HG03196 (cell line): ENCODE results near the gene ORM1.
"Not testable (repeated sequence)": the region's sequence is repeated elsewhere in the genome, so short reads cannot be mapped to it uniquely, and the experiment has no call there.

Source experiments
- ATAC-seq: cut with Tn5 transposase; IDR thresholded peaks from one replicate; pipeline ENCODE4 v1.9.1; 2021; ENCODE audit not compliant: unreplicated experiment

The ORM1 gene

GRCh38 chr9:114322831-114323531 is at the start of gene ORM1:
Gene ORM1, plus strand, starts transcription at chr9:114323098. Its CDS starts 36 bp downstream, at chr9:114323134.
- not testable (repeated sequence) for ATAC-seq

DNA sequence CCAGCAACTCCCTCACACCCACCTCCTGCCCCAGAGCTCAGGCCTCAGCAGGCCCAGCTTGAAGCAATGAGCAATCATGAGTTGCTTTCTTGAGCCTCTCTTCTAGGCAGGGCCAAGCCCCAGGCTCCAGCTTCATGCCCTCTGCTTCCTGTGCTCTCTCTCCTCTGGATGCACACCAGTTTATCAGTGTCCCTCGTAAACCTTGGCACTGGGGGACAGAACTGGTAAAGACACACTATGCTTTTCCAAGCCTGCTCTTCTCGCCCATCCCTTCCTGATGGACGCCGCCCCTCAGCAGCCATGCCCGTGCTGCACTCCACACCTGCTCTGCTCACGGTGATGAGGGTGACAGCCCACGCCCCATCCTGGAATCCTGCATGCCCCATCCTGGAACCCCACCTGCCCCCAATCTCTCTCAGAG is 49.4 kb upstream of the ORM1 start:
- no peak for ATAC-seq

- no peak for ATAC-seq
These were observed 48.7 kb upstream of the ORM1 start for GRCh38 chr9:114274217-114274616.

- no peak for ATAC-seq
These were observed 47.5 kb upstream of the ORM1 start for GRCh38 chr9:114275246-114276004.

GRCh38 chr9:114276908-114277821 is 45.7 kb upstream of the ORM1 start:
- ATAC-seq: no peak

DNA sequence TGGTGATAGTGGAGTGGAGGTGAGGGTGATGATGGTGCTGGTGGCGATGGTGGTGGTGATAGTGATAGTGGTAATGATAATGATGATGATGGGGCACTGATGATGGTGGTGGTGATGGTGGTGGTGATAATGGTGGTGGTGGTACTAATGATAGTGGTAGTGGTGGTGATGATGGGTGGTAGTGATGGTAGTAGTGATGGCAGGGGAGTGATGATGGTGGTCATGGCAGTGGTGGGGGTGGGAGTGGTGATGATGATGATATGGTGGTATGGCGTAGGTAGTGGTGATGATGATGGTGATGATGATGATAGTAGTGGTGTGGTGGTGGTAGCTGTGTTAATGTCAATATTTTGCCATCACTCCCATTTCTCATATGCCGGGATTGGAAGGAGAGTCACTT is 44.5 kb upstream of the ORM1 start:
- ATAC-seq: no peak

GRCh38 chr9:114278881-114279570 is 43.9 kb upstream of the ORM1 start:
- ATAC-seq: no peak

GRCh38 chr9:114279693-114280092 is 43.2 kb upstream of the ORM1 start:
- no peak for ATAC-seq

GRCh38 chr9:114280636-114281472 is 42.0 kb upstream of the ORM1 start:
- no peak for ATAC-seq

DNA sequence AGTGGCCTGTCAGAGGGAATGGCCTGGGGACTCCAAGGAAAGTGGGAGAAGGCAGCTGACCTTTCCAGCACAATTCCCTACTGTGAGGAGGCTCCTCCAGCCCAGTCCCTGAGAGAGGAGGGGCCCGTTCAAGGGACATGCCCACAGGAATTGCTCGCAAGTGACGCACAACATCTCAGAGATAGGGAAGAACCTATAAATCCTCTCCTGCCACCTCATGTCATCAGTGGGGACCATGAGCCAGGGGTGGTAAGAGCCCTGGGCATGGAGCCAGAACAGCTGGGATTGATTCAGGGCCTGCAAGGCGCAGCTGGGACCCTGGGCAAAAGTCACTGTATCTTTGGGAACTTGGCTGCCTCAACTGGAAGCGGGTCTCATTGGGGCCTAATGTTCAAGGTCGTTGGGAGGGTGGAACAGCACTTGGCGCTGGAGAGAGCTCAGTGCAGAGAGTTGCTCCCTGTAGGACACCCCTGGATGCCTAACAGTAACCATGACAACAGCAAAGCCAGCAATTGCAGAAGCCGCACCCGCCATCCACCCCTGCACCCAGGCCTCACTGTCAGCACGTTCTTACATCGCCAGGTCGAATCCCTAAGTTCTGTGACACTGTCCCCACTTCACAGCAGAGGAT is 41.3 kb upstream of the ORM1 start:
- no peak for ATAC-seq

GRCh38 chr9:114282104-114282485 is 40.8 kb upstream of the ORM1 start:
- ATAC-seq: no peak

DNA sequence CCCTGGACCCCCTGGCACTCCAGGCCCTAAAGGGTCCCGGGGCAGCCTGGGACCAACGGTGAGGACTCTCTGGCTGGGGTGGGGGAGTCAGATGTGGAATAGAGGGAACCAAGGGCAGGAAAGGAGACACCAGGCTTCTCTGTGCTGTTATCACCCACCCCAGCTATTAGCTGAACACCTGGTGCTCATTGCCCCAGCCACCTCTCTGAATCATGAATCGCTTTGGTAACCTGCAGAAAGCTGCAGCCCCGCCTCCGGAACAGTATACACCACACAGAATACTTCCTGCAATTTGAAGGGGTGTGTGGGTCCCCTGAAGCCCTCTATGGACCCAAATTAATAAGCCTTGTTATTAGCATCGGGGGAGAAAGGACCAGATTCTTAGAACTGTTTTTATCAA is 40.4 kb upstream of the ORM1 start:
- ATAC-seq: no peak

DNA sequence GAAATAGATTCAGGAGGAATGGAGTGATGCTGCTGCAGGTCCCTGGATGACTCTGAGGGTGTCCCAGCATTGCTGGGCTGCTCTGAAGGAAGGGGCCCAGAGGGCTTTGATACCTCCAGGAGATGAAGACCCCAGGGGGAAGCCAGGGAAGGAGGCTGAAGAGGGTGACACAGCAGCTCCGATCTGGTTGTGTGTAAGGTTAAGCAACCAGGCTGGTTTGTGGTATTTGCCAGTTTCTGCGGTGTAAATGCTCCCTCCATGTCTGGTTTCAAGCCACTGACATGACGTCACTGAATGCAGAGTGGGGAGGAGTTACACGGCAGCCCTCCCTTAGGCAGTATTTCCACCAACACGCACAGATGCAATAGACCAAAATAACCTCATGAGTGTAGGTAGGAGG is 40.0 kb upstream of the ORM1 start:
- no peak for ATAC-seq

DNA sequence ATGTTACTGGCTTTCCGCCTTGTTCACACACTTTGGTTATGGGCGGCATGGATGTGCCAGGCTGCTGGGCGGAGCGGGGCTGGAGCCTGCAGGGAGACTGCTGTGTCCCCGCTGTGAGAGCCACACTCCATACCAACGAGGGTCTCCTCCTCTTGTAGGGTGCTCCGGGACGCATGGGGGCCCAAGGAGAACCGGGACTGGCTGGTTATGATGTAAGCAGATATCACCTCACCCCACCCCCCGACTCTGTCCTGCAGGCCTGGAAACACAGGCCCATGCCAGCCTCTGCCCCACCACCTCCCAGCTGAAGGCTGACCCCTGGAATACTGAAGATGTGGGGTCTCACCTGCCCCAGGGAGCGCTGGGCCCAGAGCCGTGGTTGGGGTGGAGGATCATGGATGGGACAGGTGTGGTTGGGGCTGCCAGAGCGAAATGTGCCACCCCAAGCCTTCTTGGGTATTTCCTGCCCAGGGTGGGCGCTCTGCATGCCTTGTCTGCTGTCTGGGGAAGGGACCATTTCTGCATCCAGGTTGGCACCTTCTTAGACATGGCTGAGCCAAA is 39.3 kb upstream of the ORM1 start:
- ATAC-seq: no peak

- no peak for ATAC-seq
These were observed 38.4 kb upstream of the ORM1 start for GRCh38 chr9:114284316-114285060.

DNA sequence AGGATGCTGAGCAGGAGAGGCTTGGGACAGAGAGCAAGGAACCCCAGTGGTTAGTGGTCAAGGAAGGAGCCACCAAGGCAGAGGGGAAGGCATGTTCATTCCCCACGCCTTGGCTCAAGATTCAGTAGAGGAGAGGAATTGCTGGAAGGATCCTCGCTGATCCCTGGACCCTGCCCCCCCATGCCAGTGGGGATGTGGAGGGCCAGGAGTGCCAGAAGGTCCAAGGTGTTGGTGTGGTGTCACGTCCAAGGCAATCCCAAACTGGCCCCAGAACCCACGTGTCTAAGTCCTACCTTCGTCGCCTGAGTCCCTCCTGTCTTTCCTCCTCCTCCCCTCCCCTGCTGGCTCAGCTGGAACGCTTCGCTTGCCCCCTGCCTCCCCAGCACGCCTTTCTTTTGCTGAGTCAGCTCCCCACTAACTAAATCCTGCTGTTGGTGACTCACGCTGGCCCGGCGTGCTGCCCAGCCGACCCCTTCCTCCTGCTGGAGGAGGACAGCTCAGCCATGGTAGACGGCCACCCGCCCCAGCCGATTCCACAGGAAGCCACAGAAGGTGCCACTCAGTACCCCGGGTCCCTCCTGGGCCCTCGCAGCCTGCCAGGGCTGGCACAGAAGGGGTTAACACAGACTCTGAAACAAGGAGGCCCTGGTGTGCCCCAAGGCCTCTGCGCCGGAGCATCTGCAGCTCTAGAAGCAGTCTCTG is 37.6 kb upstream of the ORM1 start:
- no peak for ATAC-seq

GRCh38 chr9:114286146-114286679 is 36.7 kb upstream of the ORM1 start:
- ATAC-seq: no peak
